ENCODE results near the gene CAND1.

DNA sequence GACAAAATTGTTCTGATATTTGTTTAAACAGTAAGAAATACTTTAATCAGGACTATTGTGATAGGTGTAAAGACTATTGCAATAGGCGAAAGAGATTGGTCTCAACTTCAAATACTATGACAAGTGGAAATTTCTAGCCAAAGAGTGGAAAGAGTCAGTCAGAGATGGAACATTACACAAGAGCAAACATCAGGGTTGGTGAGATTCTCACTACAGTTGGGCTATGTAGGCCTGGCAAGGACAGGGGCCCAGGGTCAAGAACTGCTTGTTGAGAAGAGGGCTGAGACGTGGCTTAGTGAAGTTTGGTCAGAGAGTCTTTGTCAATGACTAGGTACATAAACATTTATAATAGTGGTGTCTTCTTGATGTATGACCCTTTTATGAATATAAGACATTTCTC, 19.4 kb downstream of the CAND1 start:
- TF ChIP-seq GATA2 (IDR thresholded peaks at IDR 0.05; ENCODE audit: low read depth, low read length) (no peak), GATA3 (IDR thresholded peaks at IDR 0.05; ENCODE audit: low read depth, low read length) (no peak)

Data from SH-SY5Y (cell line).